Muscle of leg (tissue), 11 donors: ENCODE results near the gene MARCHF11. TPM values are rescaled to one million over a fixed set of nuclear protein-coding genes. Genes with fewer than 3 reads are reported as not detected.

ENCODE experiments used
- DNase-seq: peaks from one replicate; pipeline ENCODE4 v3.0.0; 2013
- H3K27ac ChIP-seq: one replicate; pipeline ENCODE4 v1.5.1; 2013; ENCODE audit warnings: mild to moderate bottlenecking, low read length, control low read depth
- H3K27me3 ChIP-seq: one replicate; pipeline ENCODE4 v1.6.1; 2013; ENCODE audit warnings: low read length; ENCODE audit not compliant: control insufficient read depth, insufficient read depth
- H3K36me3 ChIP-seq: one replicate; pipeline ENCODE4 v1.6.1; 2013; ENCODE audit warnings: low read length; ENCODE audit not compliant: control insufficient read depth, insufficient read depth
- H3K4me1 ChIP-seq: one replicate; pipeline ENCODE4 v1.6.1; 2013; ENCODE audit warnings: low read length; ENCODE audit not compliant: control insufficient read depth, insufficient read depth
- H3K4me3 ChIP-seq: one replicate; pipeline ENCODE4 v1.5.1; 2013; ENCODE audit warnings: low read length, control low read depth
- H3K9me3 ChIP-seq: replicated peaks from 2 replicates; pipeline ENCODE4 v1.6.1; 2013; ENCODE audit warnings: low read depth, low read length; ENCODE audit not compliant: control insufficient read depth
- WGBS: methylation state at CpG from one replicate; pipeline ENCODE4 v1.1.5; 2013; ENCODE audit warnings: missing lambda C conversion rate; ENCODE audit not compliant: insufficient coverage; 5-methylcytosine and 5-hydroxymethylcytosine counted together
- polyA plus RNA-seq, 8 donors: library from polyadenylated mRNA; unstranded; fragments of 120-200 nt; gene quantifications; one replicate each; pipeline versions ENCODE4 v1.2.1 to v1.2.3, GENCODE V29; 2013; ENCODE audit warnings: inconsistent platforms in 1 of 8, low replicate concordance in 1 of 8; ENCODE audit not compliant: insufficient read length in 8 of 8, insufficient read depth in 1 of 8
- total RNA-seq: library from RNA; stranded (reverse); fragments of 120-200 nt; gene quantifications from one replicate; pipeline ENCODE4 v1.2.4, GENCODE V29; 2013

The MARCHF11 gene
- total and polyA plus RNA-seq, 9 donors, result 0.04 to 0.33 TPM; not detected in 7

DNA sequence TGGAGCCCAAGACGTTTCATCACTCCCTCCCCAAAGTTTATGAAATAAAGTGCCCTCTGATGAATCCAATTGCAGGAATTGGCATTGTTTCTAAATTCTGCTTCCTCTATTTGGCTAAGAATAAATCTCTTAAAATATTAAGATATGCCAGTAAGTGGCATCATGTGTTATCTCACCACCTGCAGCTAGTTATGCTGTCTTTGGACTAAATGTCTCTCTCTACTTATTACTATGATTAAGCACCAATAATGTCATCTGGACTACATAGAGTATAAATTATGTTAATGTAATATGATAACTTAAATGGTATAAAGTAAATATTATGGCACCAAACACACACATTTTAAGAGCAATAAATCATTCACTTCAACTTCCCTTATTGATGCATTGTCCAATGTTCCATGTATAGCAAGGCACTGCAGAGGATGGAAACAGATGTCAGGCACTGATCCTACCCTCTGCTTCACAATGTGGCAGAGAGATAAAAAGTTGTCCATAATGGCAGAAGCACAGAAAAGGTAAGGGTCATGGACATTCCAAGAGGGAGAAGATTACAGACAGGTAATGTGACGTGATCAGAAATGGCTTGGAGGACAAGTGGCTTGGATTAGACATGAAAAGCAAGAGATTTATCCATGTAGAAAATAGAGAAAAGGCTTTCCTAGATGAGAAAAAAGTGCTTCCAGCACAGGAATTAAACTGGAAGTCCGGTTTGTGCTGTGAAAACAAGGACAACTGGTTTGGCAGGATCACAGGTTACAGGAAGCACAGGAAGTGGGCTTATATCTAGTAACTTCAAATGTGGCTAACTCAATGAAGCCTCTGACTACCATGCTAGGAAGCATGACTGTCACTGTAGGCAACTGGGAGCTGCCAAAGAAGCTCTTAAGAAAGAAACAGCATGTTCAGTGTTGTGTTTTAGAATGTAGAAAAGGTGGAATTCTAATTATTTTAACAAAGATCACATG is 26.7 kb downstream of the MARCHF11 start:
- Histone ChIP-seq H3K4me3 (no peak overlapping the region), H3K4me1 (no peaks in the 10 kb centered on the region), H3K27ac (no peak overlapping the region), H3K27me3 (no peaks in the 10 kb centered on the region), H3K9me3 (peaks cover 4% of the 10 kb centered on the region), H3K36me3 (no peaks in the 10 kb centered on the region)
- DNase-seq, result no peak
- WGBS, result 40% methylated on average over 2 of the region's 3 CpGs

GRCh38 chr5:16149621-16150020 is 30.0 kb downstream of the MARCHF11 start:
- Histone ChIP-seq H3K9me3 (peaks cover 4% of the 10 kb centered on the region), H3K27ac (no peak overlapping the region), H3K4me1 (no peaks in the 10 kb centered on the region), H3K4me3 (no peak overlapping the region), H3K36me3 (no peaks in the 10 kb centered on the region), H3K27me3 (no peaks in the 10 kb centered on the region)
- DNase-seq, result no peak
- WGBS, result 83% methylated on average over 1 of the region's 3 CpGs

- Histone ChIP-seq H3K27me3 (no peaks in the 10 kb centered on the region), H3K9me3 (peaks cover 4% of the 10 kb centered on the region), H3K4me1 (no peaks in the 10 kb centered on the region), H3K4me3 (no peak overlapping the region), H3K27ac (no peak overlapping the region), H3K36me3 (no peaks in the 10 kb centered on the region)
- DNase-seq, result peak; percentile 7
- 86% methylated on average over 1 of the region's 7 CpGs for WGBS
These were observed 32.3 kb downstream of the MARCHF11 start for GRCh38 chr5:16147179-16147900.

DNA sequence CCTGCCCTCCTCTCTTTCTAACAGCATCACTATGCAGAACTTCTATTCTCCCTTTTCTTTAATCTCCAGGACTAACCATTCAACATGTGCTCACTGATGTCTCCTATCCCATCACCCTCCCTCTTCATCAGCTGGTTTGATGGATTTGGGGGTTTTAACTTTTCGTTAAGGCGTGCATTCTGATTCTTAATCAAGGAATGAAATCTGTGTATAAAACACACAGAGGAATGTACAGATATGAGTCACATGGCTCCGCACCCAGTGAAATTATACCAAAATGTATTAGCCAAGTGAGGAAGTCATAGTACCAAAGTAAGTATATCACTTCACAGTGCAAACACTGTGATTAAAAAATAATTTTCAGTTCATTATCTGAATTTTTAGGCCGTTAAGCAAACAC is 35.2 kb downstream of the MARCHF11 start:
- Histone ChIP-seq H3K27me3 (no peaks in the 10 kb centered on the region), H3K27ac (no peak overlapping the region), H3K4me3 (no peak overlapping the region), H3K9me3 (peaks cover 2% of the 10 kb centered on the region), H3K4me1 (no peaks in the 10 kb centered on the region), H3K36me3 (no peaks in the 10 kb centered on the region)
- no peak for DNase-seq
- WGBS, result no CpG with 5 or more reads among the region's 4 CpGs

DNA sequence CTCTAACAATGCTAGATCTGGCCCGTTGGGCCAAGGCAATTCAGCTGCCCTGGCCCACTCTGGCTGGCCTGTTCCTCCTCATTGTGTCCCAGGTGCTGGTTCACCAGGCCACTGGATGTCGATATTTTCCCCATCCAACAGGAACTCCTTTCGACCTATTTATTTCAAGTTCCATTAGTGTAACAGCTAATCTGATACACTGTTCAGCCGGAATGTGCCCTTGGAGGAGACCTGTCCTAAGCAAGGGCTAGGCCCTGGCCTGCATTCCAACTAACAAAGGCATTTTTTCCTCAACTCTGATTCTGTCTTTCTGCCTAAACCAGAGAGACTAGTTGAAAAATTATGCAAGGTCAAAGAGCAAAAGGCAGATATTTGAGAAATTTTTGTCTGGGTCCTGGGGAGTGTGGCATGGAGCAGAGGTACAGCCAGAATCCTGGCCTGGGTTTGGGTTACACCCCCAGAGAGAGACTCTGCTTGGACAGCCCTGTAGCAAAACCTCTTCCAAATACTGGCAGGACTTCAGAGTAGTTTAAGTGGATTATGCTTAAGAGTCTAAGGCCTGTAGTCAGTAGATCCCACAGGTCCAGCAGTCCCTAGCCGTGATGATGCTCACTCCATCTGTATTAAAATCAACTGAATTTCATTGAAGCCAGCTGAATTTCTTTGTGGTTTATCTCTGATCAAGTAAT is 36.1 kb downstream of the MARCHF11 start:
- Histone ChIP-seq H3K4me3 (no peak overlapping the region), H3K36me3 (no peaks in the 10 kb centered on the region), H3K27me3 (no peaks in the 10 kb centered on the region), H3K9me3 (peaks cover under 1% of the 10 kb centered on the region), H3K4me1 (no peaks in the 10 kb centered on the region), H3K27ac (no peak overlapping the region)
- peak; percentile 12 for DNase-seq
- 64% methylated on average over 5 of the region's 5 CpGs for WGBS

GRCh38 chr5:16140944-16141343 is 38.6 kb downstream of the MARCHF11 start:
- H3K4me3 ChIP-seq, result no peak overlapping the region
- no peaks in the 10 kb centered on the region for H3K27me3 ChIP-seq
- H3K4me1 ChIP-seq, result no peaks in the 10 kb centered on the region
- no peaks in the 10 kb centered on the region for H3K36me3 ChIP-seq
- DNase-seq, result no peak
- H3K9me3 ChIP-seq, result peaks cover 6% of the 10 kb centered on the region
- 20% methylated on average over 1 of the region's 4 CpGs for WGBS
- H3K27ac ChIP-seq, result no peak overlapping the region

- DNase-seq, result no peak
- WGBS, result no CpG with 5 or more reads among the region's 3 CpGs
- Histone ChIP-seq H3K4me3 (no peak overlapping the region), H3K27ac (no peak overlapping the region), H3K27me3 (no peaks in the 10 kb centered on the region), H3K36me3 (no peaks in the 10 kb centered on the region), H3K9me3 (peaks cover 6% of the 10 kb centered on the region), H3K4me1 (no peaks in the 10 kb centered on the region)
These were observed 39.2 kb downstream of the MARCHF11 start for GRCh38 chr5:16140417-16140816.

DNA sequence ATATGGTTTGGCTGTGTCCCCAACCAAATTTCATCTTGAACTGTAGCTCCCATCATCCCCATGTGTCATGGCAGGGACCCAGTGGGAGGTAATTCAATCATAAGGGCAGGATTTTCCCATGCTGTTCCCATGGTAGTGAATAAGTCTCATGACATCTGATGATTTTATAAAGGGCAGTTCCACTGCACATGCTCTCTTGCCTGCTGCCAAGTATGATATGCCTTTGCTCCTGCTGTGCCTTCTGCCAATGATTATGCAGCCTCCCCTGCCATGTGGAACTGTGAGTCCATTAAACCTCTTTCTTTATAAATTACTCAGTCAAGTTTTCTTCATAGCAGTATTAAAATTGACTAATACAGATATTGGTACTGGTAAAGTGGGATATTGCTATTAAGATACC is 42.4 kb downstream of the MARCHF11 start:
- Histone ChIP-seq H3K36me3 (no peaks in the 10 kb centered on the region), H3K4me1 (no peaks in the 10 kb centered on the region), H3K27ac (no peak overlapping the region), H3K4me3 (no peak overlapping the region), H3K9me3 (peaks cover 6% of the 10 kb centered on the region), H3K27me3 (no peaks in the 10 kb centered on the region)
- DNase-seq, result no peak

DNA sequence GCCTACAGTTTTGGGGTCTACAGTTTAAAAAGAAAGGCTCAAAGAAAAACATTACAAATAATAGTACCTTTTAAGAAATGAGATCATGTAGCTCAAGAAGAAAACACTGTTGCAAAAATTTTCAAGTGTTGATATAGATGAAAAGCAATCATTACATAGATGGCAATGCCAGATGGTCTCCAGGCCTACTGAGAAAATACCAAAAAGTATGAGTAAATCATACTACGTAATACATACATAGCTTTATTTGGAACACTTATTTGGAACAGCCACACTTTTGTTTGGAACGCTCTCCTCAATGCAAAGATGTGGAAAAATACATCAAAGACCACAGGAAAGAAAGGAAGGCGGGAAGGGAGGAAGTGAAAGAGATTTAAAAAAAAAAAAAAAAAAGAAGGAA is 44.1 kb downstream of the MARCHF11 start:
- no CpG with 5 or more reads among the region's 3 CpGs for WGBS
- Histone ChIP-seq H3K9me3 (peaks cover 6% of the 10 kb centered on the region), H3K4me1 (no peaks in the 10 kb centered on the region), H3K27me3 (no peaks in the 10 kb centered on the region), H3K27ac (no peak overlapping the region), H3K36me3 (no peaks in the 10 kb centered on the region), H3K4me3 (no peak overlapping the region)
- no peak for DNase-seq

DNA sequence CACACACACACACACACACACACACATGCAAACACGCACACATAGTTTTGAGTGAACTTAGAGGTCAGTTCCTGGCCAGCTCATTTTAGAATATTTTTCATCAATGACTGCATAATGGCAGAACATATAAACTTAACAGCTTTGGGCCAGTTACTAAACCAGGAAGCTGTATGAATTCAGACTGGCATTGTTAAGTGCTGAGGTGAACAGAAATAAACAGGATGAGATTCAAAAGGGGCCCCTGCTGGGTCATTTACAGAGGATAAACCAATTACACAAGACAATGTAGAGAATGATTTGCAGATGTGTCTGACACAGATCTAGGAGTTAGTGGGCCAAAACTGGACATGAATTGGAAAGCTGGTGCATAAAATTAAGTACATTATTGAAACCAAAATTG is 44.6 kb downstream of the MARCHF11 start:
- no peaks in the 10 kb centered on the region for H3K4me1 ChIP-seq
- WGBS, result no CpG with 5 or more reads among the region's 1 CpG
- no peaks in the 10 kb centered on the region for H3K27me3 ChIP-seq
- H3K36me3 ChIP-seq, result no peaks in the 10 kb centered on the region
- H3K27ac ChIP-seq, result no peak overlapping the region
- DNase-seq, result peak; percentile 4
- no peak overlapping the region for H3K4me3 ChIP-seq
- peaks cover 6% of the 10 kb centered on the region for H3K9me3 ChIP-seq
